ENCODE measurements around the gene REEP1. TPM values are rescaled to one million over a fixed set of nuclear protein-coding genes. Genes with fewer than 3 reads are reported as not detected.

Gene REEP1
- total and polyA plus RNA-seq, 9 of the 15 experiments (the other 6 are each of a cell fraction or from before 2014, with no cell fraction given) = 0.11 to 0.67 (median 0.13) TPM

DNA sequence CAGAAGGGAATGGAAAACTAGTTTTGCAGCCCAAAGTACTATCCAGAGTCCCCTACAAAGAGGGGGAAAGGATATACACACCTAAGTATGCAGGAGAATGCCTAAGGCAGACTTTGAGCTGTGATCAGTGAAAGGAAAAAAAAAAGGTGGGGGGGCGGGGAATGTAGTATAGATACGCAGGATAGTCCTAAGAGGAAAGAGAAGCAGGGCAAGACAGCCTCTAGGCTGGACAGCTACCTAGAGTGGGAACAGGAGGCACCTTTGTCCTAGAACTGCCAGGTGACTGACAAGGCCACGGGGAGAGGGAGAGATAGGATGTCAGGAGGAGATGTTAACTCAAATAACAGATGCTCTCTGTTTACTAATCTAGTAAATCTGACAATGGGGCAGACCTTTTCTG is 6.0 kb downstream of the REEP1 start:
- no peaks in the 10 kb centered on the region for H3K79me2 ChIP-seq (ENCODE audit: control insufficient read depth, insufficient read depth, low read length)
- ATAC-seq (no peak), FAIRE-seq (no peak), DNase-seq (ENCODE audit: extremely low read depth in 1 of 4, low spot score in 3 of 4) (no peak)
- 0 out of 2 replicates have a peak, but pooled peaks cover 3% of the 10 kb centered on the region for H4K20me1 ChIP-seq (replicated peaks; ENCODE audit: control insufficient read depth, insufficient read depth, low read length)
- H3K4me3 ChIP-seq = no peak overlapping the region
- POLR2A ChIA-PET = interaction anchor here (0.7 kb wide), 1 partner anchor 35 kb away, joined by 3 read pairs; no protein-coding TSS in a partner anchor
- no peak overlapping the region for H3K9ac ChIP-seq (ENCODE audit: insufficient read depth in 1 of 2, low read depth in 2 of 2, low read length in 2 of 2)
- intact Hi-C loops (cut with micrococcal nuclease) = no loop called here
- H3K9me3 ChIP-seq (replicated peaks; ENCODE audit: control insufficient read depth, insufficient read depth, low read depth, low read length) = no peaks in the 10 kb centered on the region; the same call in 1 of the 2 replicates
- no peak overlapping the region for H3K4me2 ChIP-seq (ENCODE audit: insufficient read depth, low read length)
- in situ Hi-C loops (cut with MboI) = no loop called here
- CTCF ChIA-PET (ENCODE audit: low intra/inter-chr PET ratio) = no interaction called here
- no peak overlapping the region for H2AFZ ChIP-seq (ENCODE audit: low read depth, low read length)
- H3K27ac ChIP-seq (ENCODE audit: extremely low read depth, low read depth, low read length) = no peak overlapping the region
- no TSS peak for BruUV-seq (replicated peaks)
- no peaks in the 10 kb centered on the region for H3K4me1 ChIP-seq (replicated peaks in 1 of 2; ENCODE audit: control insufficient read depth in 2 of 2, insufficient read depth in 2 of 2, low read length in 2 of 2)
- 4% methylated on average over 3 of the region's 3 CpGs for WGBS (ENCODE audit: insufficient coverage, low coverage, missing lambda C conversion rate)
- H3K9me1 ChIP-seq (ENCODE audit: control insufficient read depth, insufficient read depth, low read length) = no peaks in the 10 kb centered on the region
- H3K27me3 ChIP-seq (ENCODE audit: control insufficient read depth in 2 of 2, insufficient read depth in 2 of 2, low read length in 2 of 2) = peaks cover 3 to 37% of the 10 kb centered on the region in 2 experiments
- TF ChIP-seq KDM1A (IDR thresholded peaks at IDR 0.05) (no peak), ZNF175 (CRISPR knock-in tag; IDR thresholded peaks at IDR 0.05; ENCODE audit: low read depth) (no peak)
- H3K36me3 ChIP-seq (ENCODE audit: control insufficient read depth, insufficient read depth, low read length) = no peaks in the 10 kb centered on the region

DNA sequence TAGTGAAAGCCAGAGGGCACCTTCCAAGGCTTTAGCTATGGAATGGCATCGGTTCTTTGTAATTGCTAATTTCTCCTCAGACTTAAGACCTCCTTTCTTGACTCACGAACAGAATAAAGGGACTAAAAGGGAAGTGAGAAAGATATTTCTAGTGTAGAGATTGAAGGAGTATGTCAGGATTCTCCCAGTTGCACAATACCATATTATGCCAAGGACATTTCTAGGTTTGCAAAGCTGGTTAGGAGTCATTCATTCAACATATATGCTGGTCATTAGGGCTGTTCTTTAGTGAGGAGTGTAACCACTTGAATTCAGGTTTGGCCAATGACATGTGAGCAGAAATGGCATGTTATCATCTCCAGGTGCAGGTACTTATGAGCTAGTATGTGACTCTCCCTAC is 7.4 kb downstream of the REEP1 start:
- Histone ChIP-seq H4K20me1 (replicated peaks; ENCODE audit: control insufficient read depth, insufficient read depth, low read length) (0 out of 2 replicates have a peak, but pooled peaks cover 3% of the 10 kb centered on the region), H3K9me3 (replicated peaks; ENCODE audit: control insufficient read depth, insufficient read depth, low read depth, low read length) (no peaks in the 10 kb centered on the region; the same call in 1 of the 2 replicates), H3K27me3 (ENCODE audit: control insufficient read depth in 2 of 2, insufficient read depth in 2 of 2, low read length in 2 of 2) (peaks cover 0 to 27% of the 10 kb centered on the region in 2 experiments), H3K4me2 (ENCODE audit: insufficient read depth, low read length) (no peak overlapping the region), H2AFZ (ENCODE audit: low read depth, low read length) (no peak overlapping the region), H3K4me3 (no peak overlapping the region), H3K9ac (ENCODE audit: insufficient read depth in 1 of 2, low read depth in 2 of 2, low read length in 2 of 2) (no peak overlapping the region), H3K79me2 (ENCODE audit: control insufficient read depth, insufficient read depth, low read length) (no peaks in the 10 kb centered on the region), H3K36me3 (ENCODE audit: control insufficient read depth, insufficient read depth, low read length) (no peaks in the 10 kb centered on the region), H3K9me1 (ENCODE audit: control insufficient read depth, insufficient read depth, low read length) (no peaks in the 10 kb centered on the region), H3K4me1 (replicated peaks in 1 of 2; ENCODE audit: control insufficient read depth in 2 of 2, insufficient read depth in 2 of 2, low read length in 2 of 2) (no peaks in the 10 kb centered on the region), H3K27ac (ENCODE audit: extremely low read depth, low read depth, low read length) (no peak overlapping the region)
- in situ Hi-C loops (cut with MboI) = no loop called here
- intact Hi-C loops (cut with micrococcal nuclease) = no loop called here
- ATAC-seq (no peak), FAIRE-seq (no peak), DNase-seq (ENCODE audit: extremely low read depth in 1 of 4, low spot score in 3 of 4) (no peak)
- no TSS peak for BruUV-seq (replicated peaks)
- ChIA-PET CTCF (ENCODE audit: low intra/inter-chr PET ratio) (no interaction called here), POLR2A (no interaction called here)
- 0% methylated on average over 2 of the region's 2 CpGs for WGBS (ENCODE audit: insufficient coverage, low coverage, missing lambda C conversion rate)
- TF ChIP-seq, protein P1, sequence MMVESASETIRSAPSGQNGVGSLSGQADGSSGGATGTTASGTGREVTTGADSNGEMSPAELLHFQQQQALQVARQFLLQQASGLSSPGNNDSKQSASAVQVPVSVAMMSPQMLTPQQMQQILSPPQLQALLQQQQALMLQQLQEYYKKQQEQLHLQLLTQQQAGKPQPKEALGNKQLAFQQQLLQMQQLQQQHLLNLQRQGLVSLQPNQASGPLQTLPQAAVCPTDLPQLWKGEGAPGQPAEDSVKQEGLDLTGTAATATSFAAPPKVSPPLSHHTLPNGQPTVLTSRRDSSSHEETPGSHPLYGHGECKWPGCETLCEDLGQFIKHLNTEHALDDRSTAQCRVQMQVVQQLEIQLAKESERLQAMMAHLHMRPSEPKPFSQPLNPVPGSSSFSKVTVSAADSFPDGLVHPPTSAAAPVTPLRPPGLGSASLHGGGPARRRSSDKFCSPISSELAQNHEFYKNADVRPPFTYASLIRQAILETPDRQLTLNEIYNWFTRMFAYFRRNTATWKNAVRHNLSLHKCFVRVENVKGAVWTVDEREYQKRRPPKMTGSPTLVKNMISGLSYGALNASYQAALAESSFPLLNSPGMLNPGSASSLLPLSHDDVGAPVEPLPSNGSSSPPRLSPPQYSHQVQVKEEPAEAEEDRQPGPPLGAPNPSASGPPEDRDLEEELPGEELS (CRISPR knock-in tag; IDR thresholded peaks at IDR 0.05; ENCODE audit: borderline replicate concordance) = no peak
- TF ChIP-seq FOSL1 (tag; conservative IDR thresholded peaks at IDR 0.05) (no peak), IRF9 (tag; IDR thresholded peaks at IDR 0.05) (no peak), SMARCA5 (IDR thresholded peaks at IDR 0.05) (no peak), TGIF2 (CRISPR knock-in tag; IDR thresholded peaks at IDR 0.05) (no peak), TAF1 (IDR thresholded peaks at IDR 0.05; ENCODE audit: control insufficient read depth, extremely low read depth, insufficient read depth, low read length, severe bottlenecking) (no peak), SP2 (IDR thresholded peaks at IDR 0.05; ENCODE audit: extremely low read depth, low read depth, low read length, poor library complexity, severe bottlenecking) (no peak), ETS2 (tag; IDR thresholded peaks at IDR 0.05; ENCODE audit: borderline replicate concordance, poor library complexity, severe bottlenecking) (no peak)
- TF ChIP-seq, protein P2, sequence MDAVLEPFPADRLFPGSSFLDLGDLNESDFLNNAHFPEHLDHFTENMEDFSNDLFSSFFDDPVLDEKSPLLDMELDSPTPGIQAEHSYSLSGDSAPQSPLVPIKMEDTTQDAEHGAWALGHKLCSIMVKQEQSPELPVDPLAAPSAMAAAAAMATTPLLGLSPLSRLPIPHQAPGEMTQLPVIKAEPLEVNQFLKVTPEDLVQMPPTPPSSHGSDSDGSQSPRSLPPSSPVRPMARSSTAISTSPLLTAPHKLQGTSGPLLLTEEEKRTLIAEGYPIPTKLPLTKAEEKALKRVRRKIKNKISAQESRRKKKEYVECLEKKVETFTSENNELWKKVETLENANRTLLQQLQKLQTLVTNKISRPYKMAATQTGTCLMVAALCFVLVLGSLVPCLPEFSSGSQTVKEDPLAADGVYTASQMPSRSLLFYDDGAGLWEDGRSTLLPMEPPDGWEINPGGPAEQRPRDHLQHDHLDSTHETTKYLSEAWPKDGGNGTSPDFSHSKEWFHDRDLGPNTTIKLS (IDR thresholded peaks at IDR 0.05; ENCODE audit: borderline replicate concordance, low read depth) = no peak
